Forelimb muscle (tissue), 1 donor: Measurements from ENCODE around the gene FOXRED1. TPM values are rescaled to one million over a fixed set of nuclear protein-coding genes. Genes with fewer than 3 reads are reported as not detected.
A peak's percentile ranks its signal among the peaks of the same experiment; 100 is the strongest.

Experiments
- DNase-seq: peaks from one replicate; pipeline ENCODE4 v3.0.0-alpha.2; 2013; ENCODE audit warnings: low read depth
- polyA plus RNA-seq: library from polyadenylated mRNA; unstranded; fragments of 120-200 nt; gene quantifications from one replicate; pipeline ENCODE4 v1.2.1, GENCODE V29; 2013; ENCODE audit not compliant: insufficient read length

The FOXRED1 gene
- polyA plus RNA-seq, 1 donor = 28.0 TPM

GRCh38 chr11:126311401-126312291 is 42.7 kb downstream of the FOXRED1 start:
- no peak for DNase-seq

GRCh38 chr11:126312961-126313360 is 44.0 kb downstream of the FOXRED1 start:
- no peak for DNase-seq

- DNase-seq = no peak
These were observed 44.9 kb downstream of the FOXRED1 start for GRCh38 chr11:126313826-126314225.

- DNase-seq = no peak
These were observed 48.4 kb downstream of the FOXRED1 start for GRCh38 chr11:126317432-126317755.

- DNase-seq = peak; percentile 67
These were observed 49.0 kb downstream of the FOXRED1 start for GRCh38 chr11:126317756-126318573.

GRCh38 chr11:126318574-126319373 is 49.8 kb downstream of the FOXRED1 start:
- DNase-seq = peak; percentile 96

GRCh38 chr11:126319374-126319740 is 50.4 kb downstream of the FOXRED1 start:
- no peak for DNase-seq

GRCh38 chr11:126322996-126323395 is 54.0 kb downstream of the FOXRED1 start:
- no peak for DNase-seq

- DNase-seq = no peak
These were observed 58.5 kb downstream of the FOXRED1 start for GRCh38 chr11:126327281-126328000.

Other genes starting within 250 kb of the FOXRED1 start
- gene CDON, start 206.3 kb upstream of the FOXRED1 start, polyA plus RNA-seq = 24.4 TPM
- gene RPUSD4, start 57.5 kb upstream of the FOXRED1 start, polyA plus RNA-seq = 55.6 TPM
- gene FAM118B, start 57.4 kb upstream of the FOXRED1 start, polyA plus RNA-seq = 19.8 TPM
- 56.5 TPM for gene SRPRA, start 259 bp upstream of the FOXRED1 start, polyA plus RNA-seq
- 9.2 TPM for gene TIRAP, start 13.9 kb downstream of the FOXRED1 start, polyA plus RNA-seq
- gene DCPS, start 34.9 kb downstream of the FOXRED1 start, polyA plus RNA-seq = 19.1 TPM
- 27.2 TPM for gene ST3GAL4, start 86.5 kb downstream of the FOXRED1 start, polyA plus RNA-seq